T1000 (cell line): ENCODE data around the gene CLDND2.
"Not testable (repeated sequence)": the region's sequence is repeated elsewhere in the genome, so short reads cannot be mapped to it uniquely, and the experiment has no call there.

Experiments
- DNase-seq: peaks from one replicate; lab custom pipeline; 2025; ENCODE audit warnings: mixed read lengths; lab: John Stamatoyannopoulos, UW

CLDND2 gene, protein sequence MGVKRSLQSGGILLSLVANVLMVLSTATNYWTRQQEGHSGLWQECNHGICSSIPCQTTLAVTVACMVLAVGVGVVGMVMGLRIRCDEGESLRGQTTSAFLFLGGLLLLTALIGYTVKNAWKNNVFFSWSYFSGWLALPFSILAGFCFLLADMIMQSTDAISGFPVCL

DNA sequence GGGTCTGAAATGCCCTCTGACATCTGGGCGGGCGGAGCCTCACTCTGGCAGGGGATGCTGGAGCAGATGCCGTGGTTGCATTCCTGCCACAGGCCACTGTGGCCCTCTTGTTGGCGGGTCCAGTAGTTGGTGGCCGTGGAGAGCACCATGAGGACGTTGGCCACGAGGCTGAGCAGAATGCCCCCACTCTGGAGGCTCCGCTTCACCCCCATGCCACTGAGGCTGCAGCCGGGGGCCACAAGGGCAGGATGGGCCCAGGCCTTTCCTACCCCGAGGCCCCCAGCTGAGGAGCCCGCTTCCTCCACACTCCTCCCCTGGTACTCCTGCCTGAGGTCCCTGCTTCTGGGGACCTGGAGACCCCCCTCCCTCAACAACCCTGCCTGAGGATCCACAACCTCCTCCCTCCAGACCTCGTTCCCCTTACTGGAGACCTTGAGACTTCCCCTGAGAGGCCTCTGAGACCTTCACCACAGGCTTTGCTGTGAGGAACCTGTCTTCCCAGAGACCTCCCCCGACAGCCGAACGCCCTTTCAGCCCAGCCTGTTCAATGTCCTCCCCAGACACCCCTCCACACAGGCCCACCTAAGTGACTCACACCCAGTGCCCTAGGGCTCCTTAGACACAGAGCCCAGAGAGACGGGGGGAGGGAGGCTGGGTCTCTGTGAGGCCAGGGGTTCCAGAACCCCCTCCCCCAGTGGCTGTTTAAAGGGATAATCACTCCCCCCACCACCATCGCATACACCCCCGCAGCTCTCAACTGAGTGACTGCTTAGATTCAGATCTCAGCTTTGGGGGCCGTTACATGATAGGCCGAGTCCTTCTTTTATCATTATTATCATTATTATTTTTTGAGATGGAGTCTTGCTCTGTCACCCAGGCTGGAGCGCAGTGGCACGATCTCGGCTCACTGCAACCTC is at the start of gene CLDND2:
TSS of gene CLDND2 (minus strand) at position 638 of the 917 bp plus-strand sequence. CDS start at position 212, 426 bp downstream.
- no peak for DNase-seq

- no peak for DNase-seq
Observed at GRCh38 chr19:51417810-51418157, 49.0 kb upstream of the CLDND2 start.

GRCh38 chr19:51417107-51417809 is 48.5 kb upstream of the CLDND2 start, which contains the start of gene SIGLEC10:
Gene SIGLEC10 (minus strand): TSS chr19:51417642. CDS start chr19:51417581, 61 bp downstream.
- no peak for DNase-seq

DNA sequence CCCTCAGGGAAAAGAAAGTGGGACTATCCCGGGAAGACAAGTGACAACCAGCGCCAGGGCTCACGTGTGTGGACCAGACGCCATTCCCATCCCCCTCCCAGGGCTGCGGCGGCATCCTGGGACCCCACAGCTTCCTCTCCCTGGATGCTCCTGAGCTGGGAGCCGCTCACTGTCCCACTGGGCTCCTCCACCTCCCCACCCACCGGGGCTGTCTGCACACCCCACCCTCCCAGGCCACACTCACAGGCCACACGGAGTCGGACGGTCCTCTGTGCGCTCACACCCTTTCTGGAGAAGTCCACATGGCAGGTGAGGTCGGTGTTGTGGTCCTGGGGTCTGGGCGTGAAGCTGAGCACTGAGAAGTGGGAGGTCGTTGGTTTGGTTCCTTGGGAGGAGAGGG is 47.6 kb upstream of the CLDND2 start:
- not testable (repeated sequence) for DNase-seq

DNA sequence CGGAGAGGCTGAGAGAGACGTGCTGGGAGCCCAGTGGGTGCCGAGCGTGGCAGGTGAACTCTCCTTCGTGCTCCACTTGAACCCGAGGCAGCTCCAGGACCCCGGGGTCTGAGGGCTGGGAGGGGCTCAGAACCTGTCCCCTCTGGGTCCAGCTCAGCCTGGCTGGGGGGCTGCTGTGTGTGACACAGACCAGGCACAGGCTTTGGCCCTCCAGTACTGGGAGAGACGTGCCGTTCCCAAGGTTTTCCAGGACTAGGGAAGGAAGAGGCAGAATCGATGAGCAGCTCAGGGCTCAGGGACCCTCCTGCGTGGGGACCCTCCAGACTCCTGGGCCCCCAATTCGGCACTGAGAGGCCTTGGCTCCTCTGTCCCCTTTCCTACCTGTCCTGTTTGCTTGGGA is 46.4 kb upstream of the CLDND2 start:
- DNase-seq: no peak

DNA sequence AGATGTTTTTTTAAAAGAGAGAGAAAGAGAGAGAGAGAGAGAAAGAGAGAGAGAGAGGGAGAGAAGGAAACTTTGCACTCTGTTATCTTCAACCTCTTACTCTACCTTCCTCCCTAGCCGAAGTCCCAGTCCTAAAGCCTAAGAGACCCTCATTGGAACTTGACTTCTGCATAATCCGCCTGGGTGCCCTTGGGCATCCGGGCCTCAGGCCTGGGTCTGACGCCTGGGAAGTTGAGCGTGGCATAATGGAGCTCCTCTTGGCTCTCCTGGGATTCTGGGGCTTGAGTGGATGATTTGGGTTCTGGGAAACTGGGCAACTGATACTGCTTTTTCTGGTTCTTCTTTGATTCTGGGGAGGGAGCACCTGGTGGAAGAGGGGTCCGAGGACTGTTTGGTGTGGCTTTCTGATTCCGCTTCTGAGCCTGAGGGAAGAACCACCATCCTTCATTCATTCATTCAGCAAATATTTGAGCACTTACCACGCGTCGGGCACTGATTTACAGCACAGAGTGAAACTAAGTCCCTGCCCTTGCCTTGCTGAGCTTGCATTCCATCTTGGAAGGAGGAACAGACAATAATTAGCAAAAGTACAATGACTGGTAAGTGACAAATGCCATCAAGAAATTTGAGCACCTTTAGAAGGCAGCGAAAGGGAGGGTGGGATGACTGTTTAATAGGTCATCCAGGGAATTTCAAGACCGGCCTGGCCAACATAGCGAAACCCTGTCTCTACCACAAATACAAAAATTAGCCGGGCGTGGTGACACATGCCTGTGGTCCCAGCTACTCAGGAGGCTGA is 42.3 kb upstream of the CLDND2 start:
- DNase-seq: no peak

GRCh38 chr19:51407511-51408131 is 38.8 kb upstream of the CLDND2 start:
- DNase-seq: no peak

- no peak for DNase-seq
Observed at GRCh38 chr19:51402117-51402516, 33.3 kb upstream of the CLDND2 start.

GRCh38 chr19:51399936-51400335 is 31.1 kb upstream of the CLDND2 start:
- DNase-seq: not testable (repeated sequence)

DNA sequence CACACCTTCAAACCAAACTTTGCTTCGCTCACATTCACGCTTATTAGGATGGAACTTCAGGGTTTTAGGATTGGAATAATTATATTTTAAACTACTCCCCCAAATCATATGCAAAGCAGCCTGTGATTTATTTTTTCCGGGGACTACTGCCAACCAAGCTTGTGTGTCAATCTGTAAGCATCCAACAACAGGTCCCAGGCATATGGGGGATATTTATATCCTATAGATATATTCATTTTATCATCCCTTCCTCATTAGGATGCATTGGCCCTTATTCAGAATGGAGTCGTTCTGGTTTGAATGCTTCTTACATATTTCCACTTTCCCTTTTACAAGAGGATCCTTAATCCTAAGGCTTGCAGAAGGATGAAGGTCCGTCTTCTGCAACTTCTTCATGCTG is 30.4 kb upstream of the CLDND2 start:
- DNase-seq: no peak

DNA sequence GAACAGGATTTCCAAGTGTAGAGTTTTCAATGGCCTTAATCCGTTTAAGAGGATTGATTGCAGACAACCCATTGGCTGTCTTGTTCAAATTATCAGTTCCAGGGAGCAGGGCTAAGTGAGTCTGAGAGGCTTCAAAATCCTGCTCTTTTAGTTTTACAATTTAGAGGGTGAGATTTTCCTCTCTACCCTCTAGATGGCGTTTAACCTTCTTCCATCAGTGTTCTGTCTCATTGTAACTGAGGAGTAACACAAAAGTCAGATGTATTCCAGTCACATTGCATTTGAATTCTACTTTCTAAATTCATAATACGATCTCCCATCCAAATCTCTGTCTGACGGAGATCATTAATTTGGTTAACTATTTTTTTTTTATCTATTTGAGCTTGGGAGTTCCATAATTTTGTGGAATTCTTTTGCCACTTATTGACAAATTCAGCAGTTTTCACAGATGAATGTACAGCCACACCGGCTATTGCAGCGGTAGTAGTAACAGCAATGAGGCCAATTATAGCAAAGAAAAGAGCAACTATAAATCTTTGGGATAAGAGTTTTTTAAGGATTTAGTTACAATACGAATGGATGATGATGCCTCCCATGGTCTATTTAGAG is 29.4 kb upstream of the CLDND2 start:
- DNase-seq: no peak

DNA sequence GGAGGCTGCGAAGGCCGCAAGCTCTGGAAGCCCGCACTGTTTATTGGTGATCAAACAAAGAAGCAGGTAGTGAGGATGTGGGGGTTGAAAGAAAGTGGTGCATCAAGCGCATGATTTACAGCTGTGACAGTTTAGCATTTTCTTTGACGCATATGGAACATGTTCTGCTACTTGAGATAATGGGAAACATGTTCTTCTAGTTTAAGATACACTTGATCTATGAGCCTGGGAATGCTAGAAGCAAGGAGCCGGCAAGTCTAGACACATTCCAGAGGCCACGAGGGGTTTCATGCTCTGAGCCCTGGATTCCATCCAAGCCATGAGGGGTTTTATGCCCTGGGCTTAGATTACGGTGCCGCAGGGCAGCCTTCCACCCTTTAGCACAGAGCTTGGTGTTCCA is 28.6 kb upstream of the CLDND2 start:
- DNase-seq: not testable (repeated sequence)

DNA sequence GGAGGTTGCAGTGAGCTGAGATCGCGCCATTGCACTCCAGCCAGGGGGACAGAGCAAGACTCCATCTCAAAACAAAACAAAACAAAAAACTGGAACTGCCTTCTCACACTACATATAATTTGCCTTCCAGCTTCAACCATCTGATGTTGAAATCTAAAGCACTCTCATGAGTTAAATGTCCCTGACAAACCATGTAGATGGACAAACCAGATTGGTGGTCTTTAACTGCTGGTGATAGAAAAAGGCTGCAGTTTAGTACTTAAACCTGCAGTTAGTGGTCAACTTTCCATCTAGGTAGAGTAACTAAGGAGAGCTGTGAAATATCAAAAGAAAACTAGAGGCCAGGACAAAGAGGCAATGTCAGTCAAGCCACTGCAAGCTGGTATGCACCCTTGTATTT is 27.4 kb upstream of the CLDND2 start:
- no peak for DNase-seq

DNA sequence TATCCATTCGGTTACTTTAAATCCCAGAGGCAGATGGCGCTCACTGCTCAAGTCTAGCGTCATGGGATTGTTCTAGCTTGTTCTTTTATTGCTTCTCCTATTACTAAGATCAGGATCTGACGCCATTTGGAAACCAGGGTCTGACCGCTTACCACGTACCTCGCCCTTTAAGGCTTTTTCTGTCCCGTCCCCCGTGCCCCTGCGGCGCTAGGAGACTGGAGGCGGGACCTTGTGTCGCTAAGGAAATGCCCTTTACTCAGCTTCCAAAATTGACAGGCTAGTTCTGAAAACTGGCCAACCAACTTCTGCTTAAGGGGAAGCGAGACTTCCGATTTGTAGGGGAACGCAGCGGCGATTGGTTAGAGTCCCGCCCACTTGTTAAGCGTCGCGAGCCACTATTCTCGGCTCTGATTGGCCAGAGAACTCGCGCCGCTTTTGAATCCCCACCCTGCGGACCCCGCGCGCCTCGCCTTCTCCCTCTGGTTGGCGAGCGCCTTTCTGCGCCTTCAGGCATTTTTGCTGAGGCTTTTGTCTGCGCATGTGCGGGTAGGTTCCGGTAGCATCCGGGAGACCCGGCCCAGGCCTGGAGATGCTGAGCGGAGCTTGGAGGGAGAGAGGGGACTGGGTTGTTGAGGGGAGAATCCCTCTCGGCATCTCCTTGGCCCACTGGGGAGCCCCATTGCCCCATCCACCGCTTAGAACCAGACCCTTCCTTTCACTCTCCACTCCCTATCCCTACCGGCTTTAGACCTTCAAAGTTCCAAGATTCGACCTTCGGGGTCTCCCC is 25.4 kb upstream of the CLDND2 start:
- DNase-seq: peak; percentile 90

GRCh38 chr19:51392701-51393100 is 23.9 kb upstream of the CLDND2 start:
- DNase-seq: no peak

DNA sequence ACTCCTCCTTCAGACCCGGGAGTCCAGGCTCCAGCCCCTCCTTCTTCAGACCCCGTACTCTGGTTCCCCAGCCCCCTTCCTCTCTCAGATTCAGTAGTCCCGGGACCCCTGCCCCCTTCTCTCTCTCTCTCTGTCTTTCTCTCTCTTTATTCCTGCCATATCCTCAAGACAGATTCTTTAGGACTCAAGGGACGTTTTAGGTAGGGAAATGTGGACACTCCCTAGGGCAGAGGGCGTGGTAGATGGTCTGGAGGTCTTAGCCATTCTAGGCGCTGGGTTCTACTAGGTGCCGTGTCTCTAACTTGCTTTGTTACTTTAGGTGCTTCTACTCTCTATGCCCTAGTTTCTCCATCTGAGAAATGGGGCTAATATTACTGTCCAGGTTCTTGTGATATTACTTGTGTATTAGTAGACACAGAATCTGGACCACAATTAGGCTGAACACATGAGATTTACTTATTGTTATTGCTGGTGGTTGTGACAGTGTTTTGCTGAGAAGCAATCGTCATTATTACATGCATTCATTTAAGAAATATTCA is 22.3 kb upstream of the CLDND2 start:
- no peak for DNase-seq

- DNase-seq: no peak
Observed at GRCh38 chr19:51389143-51389542, 20.3 kb upstream of the CLDND2 start.

DNA sequence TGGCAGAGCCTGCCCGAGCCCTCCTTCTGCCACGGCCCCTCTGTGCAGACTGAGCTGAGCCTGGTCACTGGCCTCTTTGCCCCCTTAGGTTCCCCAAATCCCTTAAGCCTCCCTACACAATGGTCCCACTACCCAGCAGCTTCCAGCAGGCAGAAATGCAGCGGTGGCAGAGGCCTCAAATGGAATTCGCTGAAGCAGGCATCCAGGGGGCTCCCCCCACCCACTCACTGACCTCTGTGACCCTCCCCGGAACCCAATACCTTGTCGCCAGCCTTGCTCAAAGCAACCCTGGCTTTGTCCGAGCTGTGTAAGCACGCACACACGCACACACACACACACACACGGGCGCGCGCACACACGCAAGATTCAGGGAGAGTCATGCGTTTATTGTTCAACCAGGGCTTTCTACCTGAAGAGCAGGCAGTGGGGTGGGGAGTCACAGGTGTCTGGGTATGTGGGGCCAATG is 19.2 kb upstream of the CLDND2 start, which contains the start of gene LIM2:
TSS of gene LIM2 (minus strand) at position 51 of the 466 bp plus-strand sequence. CDS start 531 bp downstream, outside the sequence.
- no peak for DNase-seq

- no peak for DNase-seq
Observed at GRCh38 chr19:51386882-51387520, 18.2 kb upstream of the CLDND2 start.
